Measurements from ENCODE around the gene SSX2IP.

SSX2IP gene

GRCh38 chr1:84711121-84711520 lies 20.9 kb upstream of the SSX2IP start:
- DNase-seq (ENCODE audit: low read depth in 2 of 2): no peak

GRCh38 chr1:84709131-84709530 lies 18.9 kb upstream of the SSX2IP start:
- no peak for DNase-seq (ENCODE audit: low read depth in 2 of 2)

- no peak for DNase-seq (ENCODE audit: low read depth in 2 of 2)
Observed at GRCh38 chr1:84708031-84708430, 17.8 kb upstream of the SSX2IP start.

GRCh38 chr1:84705513-84705912 lies 15.3 kb upstream of the SSX2IP start:
- DNase-seq (ENCODE audit: low read depth in 2 of 2): no peak

- no peak for DNase-seq (ENCODE audit: low read depth in 2 of 2)
Observed at GRCh38 chr1:84704872-84705417, 14.7 kb upstream of the SSX2IP start.

GRCh38 chr1:84703431-84703830 lies 13.2 kb upstream of the SSX2IP start:
- no peak for DNase-seq (ENCODE audit: low read depth in 2 of 2)

- no peak for DNase-seq (ENCODE audit: low read depth in 2 of 2)
Observed at GRCh38 chr1:84702143-84702542, 11.9 kb upstream of the SSX2IP start.

- DNase-seq (ENCODE audit: low read depth in 2 of 2): no peak
Observed at GRCh38 chr1:84701376-84701775, 11.1 kb upstream of the SSX2IP start.

GRCh38 chr1:84700070-84700469 lies 9.8 kb upstream of the SSX2IP start:
- no peak for DNase-seq (ENCODE audit: low read depth in 2 of 2)

GRCh38 chr1:84698151-84699110 lies 8.2 kb upstream of the SSX2IP start:
- DNase-seq (ENCODE audit: low read depth in 2 of 2): no peak

- DNase-seq (ENCODE audit: low read depth in 2 of 2): no peak
Observed at GRCh38 chr1:84693785-84694184, 3.5 kb upstream of the SSX2IP start.

GRCh38 chr1:84693005-84693404 lies 2.7 kb upstream of the SSX2IP start:
- no peak for DNase-seq (ENCODE audit: low read depth in 2 of 2)

GRCh38 chr1:84692391-84692790 lies 2.1 kb upstream of the SSX2IP start:
- no peak for DNase-seq (ENCODE audit: low read depth in 2 of 2)

GRCh38 chr1:84691122-84691783 lies 992 bp upstream of the SSX2IP start:
- no peak for DNase-seq (ENCODE audit: low read depth in 2 of 2)

GRCh38 chr1:84689514-84690396 lies 506 bp downstream of the SSX2IP start:
- DNase-seq (ENCODE audit: low read depth in 2 of 2): peak in 1 of 2 donors; percentile 7

GRCh38 chr1:84688463-84689061 lies 1.7 kb downstream of the SSX2IP start:
- DNase-seq (ENCODE audit: low read depth in 2 of 2): no peak

GRCh38 chr1:84687714-84688462 lies 2.4 kb downstream of the SSX2IP start:
- DNase-seq (ENCODE audit: low read depth in 2 of 2): no peak

- no peak for DNase-seq (ENCODE audit: low read depth in 2 of 2)
Observed at GRCh38 chr1:84686223-84686622, 4.0 kb downstream of the SSX2IP start.

GRCh38 chr1:84683508-84683907 lies 6.8 kb downstream of the SSX2IP start:
- no peak for DNase-seq (ENCODE audit: low read depth in 2 of 2)

- no peak for DNase-seq (ENCODE audit: low read depth in 2 of 2)
Observed at GRCh38 chr1:84682047-84682446, 8.2 kb downstream of the SSX2IP start.

All from stimulated activated CD8-positive, alpha-beta memory T cell treated with anti-CD3 and anti-CD28 coated beads, Interleukin-2, amount 100 ng/mL, for 1 hour (primary cell).